ENCODE results near the gene LCP1.

- TF ChIP-seq CTCF (IDR thresholded peaks at IDR 0.05; ENCODE audit: insufficient read depth, low read length), result no peak
- TF ChIP-seq GABPA (IDR thresholded peaks at IDR 0.05; ENCODE audit: low read depth), result no peak
- no peak for TF ChIP-seq POLR2AphosphoS5 (IDR thresholded peaks at IDR 0.05; ENCODE audit: low read depth)
- TF ChIP-seq REST (IDR thresholded peaks at IDR 0.05; ENCODE audit: insufficient replicate concordance, low read depth), result no peak
Measured at GRCh38 chr13:46229251-46229650, 47.3 kb upstream of the LCP1 start.

All from HL-60 (cell line).